K562 (cell line): ENCODE data around the gene SLC34A1. TPM values are rescaled to one million over a fixed set of nuclear protein-coding genes. Genes with fewer than 3 reads are reported as not detected.
A peak's percentile ranks its signal among the peaks of the same experiment; 100 is the strongest.

Source experiments
- FOXJ3 ChIP-seq: sonication (generic); formaldehyde crosslinking; IDR thresholded peaks from 2 replicates; pipeline ENCODE4 v1.4.0; 2020; ENCODE audit warnings: mild to moderate bottlenecking, missing genetic modification reagents
- HDAC6 ChIP-seq: IDR thresholded peaks from 2 replicates; pipeline ENCODE4 v1.6.1; 2012; ENCODE audit warnings: low read depth, mild to moderate bottlenecking, control low read depth, inconsistent platforms, low read length, moderate library complexity
- L3MBTL2 ChIP-seq: fragments of 450-650 bp; IDR thresholded peaks from 2 replicates; pipeline ENCODE4 v1.6.1; 2016; ENCODE audit warnings: mild to moderate bottlenecking, moderate library complexity
- MED1 ChIP-seq: sonication (generic); formaldehyde crosslinking; IDR thresholded peaks from 2 replicates; pipeline ENCODE4 v1.8.1; 2023; ENCODE audit warnings: missing genetic modification reagents, borderline replicate concordance
- MTA2 ChIP-seq: fragments of 450-650 bp; IDR thresholded peaks from 2 replicates; pipeline ENCODE4 v1.6.1; 2016; ENCODE audit warnings: low read depth
- NCOA4 ChIP-seq: fragments of 450-650 bp; IDR thresholded peaks from 2 replicates; pipeline ENCODE4 v1.6.1; 2018; ENCODE audit warnings: mild to moderate bottlenecking; ENCODE audit not compliant: partially characterized antibody
- RUNX1 ChIP-seq: sonication (generic); IDR thresholded peaks from 2 replicates; pipeline ENCODE4 v1.6.1; 2016; ENCODE audit warnings: antibody characterized with exemption, low read depth
- SLC30A9 ChIP-seq: fragments of 250-450 bp; sonication (Bioruptor Pico); IDR thresholded peaks from 2 replicates; pipeline ENCODE4 v1.8.0; 2022; ENCODE audit warnings: mild to moderate bottlenecking, moderate library complexity
- SRSF7 ChIP-seq: fragments of 200-400 bp; formaldehyde crosslinking; optimal IDR thresholded peaks from 2 replicates; pipeline ENCODE3; 2017; ENCODE audit warnings: mild to moderate bottlenecking, low read depth, low read length
- TEAD1 ChIP-seq, 2 experiments: fragments of 450-650 bp in 1 of 2; sonication (generic) in 1 of 2; formaldehyde crosslinking; IDR thresholded peaks; 2 replicates each; pipeline versions ENCODE4 v1.4.0 to v1.8.0; 2020 to 2022; ENCODE audit warnings: mild to moderate bottlenecking in 2 of 2, missing genetic modification reagents in 1 of 2
- THRB ChIP-seq: fragments of 450-650 bp; formaldehyde crosslinking; conservative IDR thresholded peaks from 2 replicates; pipeline ENCODE4 v1.4.0; 2022; ENCODE audit warnings: mild to moderate bottlenecking, missing genetic modification characterization
- ZBTB33 ChIP-seq: sonication (generic); formaldehyde crosslinking; IDR thresholded peaks from 2 replicates; pipeline ENCODE4 v1.8.1; 2023; ENCODE audit warnings: mild to moderate bottlenecking, missing genetic modification reagents
- ZNF398 ChIP-seq: fragments of 250-450 bp; sonication (Bioruptor Pico); IDR thresholded peaks from 2 replicates; pipeline ENCODE4 v1.8.0; 2021; ENCODE audit warnings: moderate library complexity, mild to moderate bottlenecking, inconsistent platforms
- ZNF707 ChIP-seq: fragments of 250-450 bp; sonication (Bioruptor Pico); conservative IDR thresholded peaks from 2 replicates; pipeline ENCODE4 v1.8.0; 2022; ENCODE audit warnings: inconsistent platforms, mild to moderate bottlenecking, moderate library complexity
- ZNF79 ChIP-seq: fragments of 250-450 bp; sonication (Bioruptor Pico); IDR thresholded peaks from 2 replicates; pipeline ENCODE4 v1.4.0; 2020; ENCODE audit warnings: low read depth, mild to moderate bottlenecking, moderate library complexity
- polyA plus RNA-seq, 8 experiments: library from polyadenylated mRNA; depleted of rRNA in 4 of 8; stranded (reverse) in 5 of 8; unstranded in 3 of 8; fragments of >200 nt; fragmentation: Nextera tagmentation in 2 of 8; fragmentation: Illumina TruSeq in 1 of 8; extraction: Ambion mirVana in 2 of 8; extraction: Trizol in 1 of 8; gene quantifications; 2 replicates each; pipeline versions ENCODE4 v1.2.1 to v1.2.3, GENCODE V29; 2011 to 2014; ENCODE audit warnings: inconsistent platforms in 1 of 8, missing spikeins in 1 of 8
- total RNA-seq, 7 experiments: library from RNA; depleted of rRNA in 6 of 7; stranded (reverse); fragments of >200 nt in 6 of 7; fragmentation: Illumina TruSeq in 2 of 7; extraction: Trizol in 2 of 7; gene quantifications; 2 replicates each; pipeline versions ENCODE4 v1.2.1 to v1.2.3, GENCODE V29; 2011 to 2021; ENCODE audit warnings: low replicate concordance in 1 of 7

Gene SLC34A1
- total and polyA plus RNA-seq, 9 of the 15 experiments (the other 6 are each of a cell fraction or from before 2014, with no cell fraction given) = not detected

- TF ChIP-seq SRSF7 = no peak
- TF ChIP-seq MTA2 = no peak
- TF ChIP-seq FOXJ3 (CRISPR knock-in tag) = no peak
- TF ChIP-seq HDAC6 = no peak
- TF ChIP-seq SLC30A9 = no peak
- no peak for TF ChIP-seq ZNF79 (CRISPR knock-in tag)
- TF ChIP-seq TEAD1 (CRISPR knock-in tag; IDR thresholded peaks at IDR 0.05) = peak in 1 of 2 experiments; percentile 80; a peak in 2 of 4 replicates
- TF ChIP-seq ZBTB33 (CRISPR knock-in tag) = peak; percentile 66
- TF ChIP-seq THRB (CRISPR knock-in tag) = no peak
- TF ChIP-seq ZNF707 (CRISPR knock-in tag) = no peak
- no peak for TF ChIP-seq MED1 (CRISPR knock-in tag)
- peak; percentile 81 for TF ChIP-seq L3MBTL2
- TF ChIP-seq ZNF398 = no peak
- TF ChIP-seq RUNX1 = no peak
- TF ChIP-seq NCOA4 = no peak
These were observed 19.8 kb downstream of the SLC34A1 start (continued) for GRCh38 chr5:177403792-177404640.
